Peyer's patch (tissue), 4 donors: ENCODE results near the gene KIRREL3.

ENCODE experiments used
- CTCF ChIP-seq, 6 experiments: fragments of 450-650 bp in 4 of 6; fragments of 200-600 bp in 2 of 6; sonication (generic) in 1 of 6; IDR thresholded peaks; one replicate each; pipeline ENCODE4 v1.5.1; 2017 to 2019; ENCODE audit warnings: antibody characterized with exemption in 6 of 6, mild to moderate bottlenecking in 3 of 6, moderate library complexity in 1 of 6
- POLR2A ChIP-seq, 2 donors: fragments of 450-650 bp; IDR thresholded peaks; one replicate each; pipeline ENCODE4 v1.5.1; 2017; ENCODE audit warnings: antibody characterized with exemption in 2 of 2, mild to moderate bottlenecking in 2 of 2, moderate library complexity in 2 of 2

GRCh38 chr11:126391286-126391954 is 609.1 kb downstream of the KIRREL3 start:
- TF ChIP-seq POLR2A (IDR thresholded peaks at IDR 0.05) (no peak), CTCF (IDR thresholded peaks at IDR 0.05) (no peak)
